Sciatic nerve (tissue), 2 donors: ENCODE measurements around the gene TSBP1. TPM values are rescaled to one million over a fixed set of nuclear protein-coding genes. Genes with fewer than 3 reads are reported as not detected.
"Not testable (repeated sequence)": the region's sequence is repeated elsewhere in the genome, so short reads cannot be mapped to it uniquely, and the experiment has no call there.

Experiments
- ATAC-seq: fragments of 200-7000 bp; cut with Tn5 transposase; one replicate; pipeline ENCODE4 v1.9.1; 2020; ENCODE audit warnings: mild to moderate bottlenecking, moderate library complexity
- DNase-seq: peaks from one replicate; pipeline ENCODE4 v3.0.0-alpha.2; 2020; ENCODE audit warnings: low spot score
- intact Hi-C: fragments of 100-400 bp; cut with DNase I; formaldehyde crosslinking; loops from one replicate; pipeline ENCODE4 v1.14.2; 2022
- total RNA-seq: library from RNA; stranded (reverse); fragmentation: NEBNext Ultra II Directional; extraction: Animal tissue kit (Norgen Biotek cat#: 25700); gene quantifications from one replicate; pipeline ENCODE4 v1.2.1, GENCODE V29; 2021
- donor health status: DM: no; HTN: no; CAD: no.
- donor health status: DM: no; HTN: no; CAD: no.

The TSBP1 gene
- total RNA-seq, 1 donor from 2014 or later: not detected

DNA sequence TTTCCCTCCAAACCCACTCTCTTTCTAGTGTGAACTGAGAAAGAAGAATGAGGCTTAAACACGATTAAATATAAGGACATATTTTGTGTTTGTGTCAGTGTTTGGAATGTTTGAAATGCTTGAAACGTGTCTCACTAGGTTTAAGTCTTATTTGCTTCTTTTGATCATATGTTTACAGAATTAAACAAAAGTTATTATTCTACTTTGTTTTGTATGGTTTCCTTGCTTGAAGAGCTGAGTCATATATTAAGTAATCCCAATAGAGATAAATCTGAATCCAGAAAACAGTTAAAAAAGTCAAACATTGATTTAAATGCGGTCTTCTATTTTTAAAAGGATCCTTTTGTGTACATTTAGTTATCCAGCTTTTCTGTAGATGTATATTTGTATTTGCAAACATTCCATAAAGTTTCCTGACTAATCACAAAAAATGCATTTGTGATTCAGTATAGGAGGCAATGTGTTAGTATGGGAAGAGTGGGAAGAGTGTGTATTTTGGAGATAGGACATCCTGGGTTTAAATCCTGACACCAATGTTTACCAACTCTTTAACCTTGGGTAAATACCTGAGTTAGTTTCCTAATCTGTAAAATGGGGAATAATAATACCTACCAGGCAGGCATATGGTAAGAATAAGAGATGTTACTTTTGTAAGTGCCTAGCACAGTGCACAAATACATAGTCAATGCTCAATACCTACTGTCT lies 72.9 kb downstream of the TSBP1 start:
- no peak for ATAC-seq
- intact Hi-C loops: no loop called here
- DNase-seq: no peak

DNA sequence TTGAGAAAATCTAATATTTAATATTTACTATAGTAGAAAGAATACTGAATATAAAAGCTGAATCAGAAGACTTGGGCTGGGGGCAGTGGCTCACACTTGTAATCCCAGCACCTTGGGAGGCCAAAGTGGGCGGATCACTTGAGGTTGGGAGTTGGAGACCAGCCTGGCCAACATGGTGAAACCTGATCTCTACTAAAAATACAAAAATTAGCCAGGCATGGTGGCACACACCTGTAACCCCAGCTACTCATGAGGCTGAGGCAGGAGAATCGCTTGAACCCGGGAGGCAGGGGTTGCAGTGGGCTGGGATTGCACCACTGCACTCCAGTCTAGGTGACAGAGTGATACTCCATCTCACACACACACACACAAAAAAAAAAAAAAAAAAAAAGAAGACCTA lies 76.7 kb downstream of the TSBP1 start:
- DNase-seq, ATAC-seq, intact Hi-C loops: not testable (repeated sequence)

DNA sequence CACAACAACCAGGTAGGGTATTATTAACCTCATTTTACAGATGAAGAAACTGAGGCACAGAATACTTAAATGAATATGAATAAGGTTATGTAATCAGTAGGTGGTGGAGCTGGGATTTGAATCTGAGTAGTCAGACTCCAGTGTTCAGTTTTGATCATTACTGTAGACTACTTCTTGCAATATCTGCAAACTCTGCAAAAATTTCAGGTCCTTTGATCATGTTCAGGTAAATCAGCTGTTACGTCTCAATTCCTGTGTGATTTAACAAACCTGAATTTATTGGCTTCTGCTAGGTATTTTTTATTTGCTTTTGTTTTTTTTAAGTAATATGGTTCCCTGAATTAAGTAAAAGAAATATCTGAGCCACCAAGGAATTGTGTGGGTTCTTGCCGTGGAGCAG lies 77.1 kb downstream of the TSBP1 start:
- no peak for ATAC-seq
- intact Hi-C loops: no loop called here
- no peak for DNase-seq

DNA sequence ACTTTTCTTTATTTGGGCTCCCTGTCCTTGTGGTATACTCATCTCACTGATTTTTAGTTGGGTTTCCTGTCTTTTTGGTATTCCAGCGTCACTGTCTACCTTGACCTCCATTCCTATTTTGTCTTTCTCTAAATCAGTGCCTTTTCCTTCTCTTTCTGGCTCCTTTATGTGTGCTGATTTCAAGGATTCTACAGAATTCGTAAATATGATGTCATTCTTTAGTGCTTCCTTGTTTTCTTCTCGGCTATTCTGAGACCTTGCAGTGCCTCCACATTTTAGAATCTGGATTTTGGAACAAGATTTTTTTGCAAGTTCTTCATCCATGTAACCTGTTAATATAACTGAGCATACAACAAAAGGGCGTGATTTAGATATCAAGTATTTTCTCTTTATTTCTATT lies 78.0 kb downstream of the TSBP1 start:
- no peak for ATAC-seq
- intact Hi-C loops: no loop called here
- DNase-seq: no peak

DNA sequence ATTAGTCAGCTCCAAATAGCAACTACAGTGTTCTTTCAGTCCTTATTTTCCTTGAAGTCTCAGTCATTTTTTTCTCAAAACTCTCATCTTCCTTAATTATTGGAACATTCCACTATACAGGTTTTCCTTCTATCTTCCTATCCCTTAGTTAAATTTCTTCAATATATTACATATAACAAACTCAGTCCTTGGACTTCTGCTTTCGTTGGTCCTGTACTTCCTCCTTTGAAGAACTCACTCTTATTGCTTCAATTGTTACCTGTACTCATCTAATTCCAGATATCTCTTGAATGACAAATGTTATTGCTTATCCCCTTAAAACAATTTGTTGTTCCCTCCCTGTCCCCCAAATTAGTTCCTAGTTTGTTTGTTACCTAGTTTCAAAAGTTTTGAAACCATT lies 80.2 kb downstream of the TSBP1 start:
- no peak for DNase-seq
- intact Hi-C loops: no loop called here
- no peak for ATAC-seq

DNA sequence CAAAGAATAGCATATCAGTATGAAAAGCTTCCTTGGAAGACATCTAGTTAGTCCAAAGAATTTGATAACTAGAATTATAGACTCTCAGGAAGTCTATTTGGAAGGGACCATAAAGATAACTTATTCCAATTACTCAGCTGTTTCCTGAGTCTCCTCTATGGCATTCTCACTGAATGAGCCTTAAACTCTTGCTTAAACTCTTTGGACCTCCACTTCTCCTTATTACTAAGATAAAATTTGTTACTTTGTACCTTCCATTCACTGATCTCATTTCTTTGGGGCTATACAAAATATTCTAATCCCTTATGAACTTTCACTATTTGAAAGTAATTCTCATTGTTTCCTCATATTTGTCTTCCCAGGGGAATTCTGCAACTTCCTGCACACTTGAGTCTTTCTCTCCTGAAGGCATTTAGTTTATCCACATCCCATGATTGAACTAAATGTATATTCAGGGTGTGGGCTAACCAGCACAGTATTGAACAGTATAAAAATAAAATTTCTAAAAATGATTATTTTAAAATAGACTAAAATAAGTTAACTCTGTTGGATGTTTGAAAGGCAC lies 80.7 kb downstream of the TSBP1 start:
- ATAC-seq (no peak), DNase-seq (no peak)
- intact Hi-C loops: no loop called here

DNA sequence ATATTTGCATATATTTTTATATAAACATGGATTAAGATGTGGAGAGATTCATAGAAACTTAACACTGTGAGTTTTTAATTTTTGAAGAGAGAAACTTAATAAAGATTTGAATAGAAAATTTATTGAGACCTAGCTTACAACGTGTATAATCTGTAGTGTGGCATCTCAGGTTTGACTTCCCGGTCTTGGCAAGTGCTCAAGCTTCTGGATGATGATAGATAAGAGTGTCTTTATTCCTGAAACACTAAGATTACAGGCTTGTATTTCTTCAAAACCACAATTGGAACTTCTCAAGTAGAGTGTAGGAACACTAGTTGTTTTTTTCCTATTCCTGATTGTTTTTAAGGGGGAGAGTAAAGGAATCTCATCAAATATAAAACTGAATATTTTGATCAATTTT lies 83.3 kb downstream of the TSBP1 start:
- DNase-seq: no peak
- intact Hi-C loops: no loop called here
- ATAC-seq: no peak

DNA sequence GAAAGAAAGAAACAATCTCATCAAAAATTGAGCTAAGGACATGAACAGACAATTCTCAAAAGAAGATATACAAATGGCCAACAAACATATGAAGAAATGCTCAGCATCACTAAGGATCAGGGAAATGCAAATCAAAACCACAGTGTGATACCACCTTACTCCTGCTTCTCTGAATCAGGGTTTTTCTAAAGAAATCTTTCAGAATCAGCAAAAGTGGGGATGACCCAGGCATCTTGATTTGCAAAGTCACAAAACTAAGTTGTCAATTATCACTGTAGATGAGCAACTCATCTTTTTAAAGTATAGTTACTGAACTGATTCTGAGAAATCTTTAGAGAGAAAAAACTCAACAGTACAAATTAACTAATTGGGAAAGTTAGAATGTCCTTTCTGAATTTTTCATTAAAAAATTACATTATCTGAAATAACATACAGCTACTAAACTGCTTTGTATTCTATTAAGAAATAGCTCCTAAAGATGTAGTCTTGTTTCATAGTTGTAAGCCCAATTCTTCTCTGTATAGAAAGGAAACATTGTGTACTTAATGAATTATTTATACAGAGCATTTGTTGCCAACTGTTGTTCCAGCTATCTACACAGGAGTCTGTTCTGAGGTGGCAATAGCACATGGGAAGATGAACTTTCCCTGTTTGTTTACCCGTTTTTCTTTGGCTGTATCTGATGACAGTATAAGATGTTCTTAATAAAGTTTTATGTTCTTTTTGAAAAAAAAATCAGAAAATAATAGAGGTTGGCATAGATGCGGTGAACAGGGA lies 97.7 kb downstream of the TSBP1 start:
- ATAC-seq, intact Hi-C loops, DNase-seq: not testable (repeated sequence)

DNA sequence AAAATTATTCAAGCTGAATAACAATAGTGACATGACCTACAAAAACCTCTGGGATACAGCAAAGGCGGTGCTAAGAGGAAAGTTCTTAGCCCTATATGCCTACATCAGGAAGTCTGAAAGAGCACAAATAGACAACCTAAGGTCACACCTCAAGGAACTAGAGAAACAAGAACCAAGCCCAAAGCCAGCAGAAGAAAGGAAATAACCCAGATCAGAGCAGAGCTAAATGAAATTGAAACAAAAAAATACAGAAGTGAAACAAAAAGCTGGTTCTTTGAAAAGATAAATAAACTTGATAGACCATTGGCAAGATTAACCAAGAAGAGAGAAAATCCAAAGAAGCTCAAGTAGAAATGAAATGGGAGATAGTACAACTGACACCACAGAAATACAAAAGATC lies 100.3 kb downstream of the TSBP1 start:
- ATAC-seq (no peak), DNase-seq (no peak)
- intact Hi-C loops: no loop called here

DNA sequence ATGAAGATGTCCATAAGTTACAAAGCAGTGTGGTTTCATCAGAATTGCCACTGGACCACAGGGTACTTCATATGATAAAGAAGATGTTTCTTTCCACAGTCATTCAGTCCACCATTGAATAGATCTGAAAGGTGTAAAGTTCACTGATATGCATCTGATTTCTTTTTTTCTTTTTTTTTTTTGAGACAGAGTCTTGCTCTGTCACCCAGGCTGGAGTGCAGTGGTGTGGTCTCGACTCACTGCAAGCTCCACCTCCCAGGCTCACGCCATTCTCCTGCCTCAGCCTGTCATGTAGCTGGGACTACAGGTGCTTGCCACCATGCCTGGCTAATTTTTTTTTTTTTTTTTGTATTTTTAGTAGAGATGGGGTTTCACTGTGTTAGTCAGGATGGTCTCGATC lies 103.2 kb downstream of the TSBP1 start:
- DNase-seq, ATAC-seq, intact Hi-C loops: not testable (repeated sequence)

DNA sequence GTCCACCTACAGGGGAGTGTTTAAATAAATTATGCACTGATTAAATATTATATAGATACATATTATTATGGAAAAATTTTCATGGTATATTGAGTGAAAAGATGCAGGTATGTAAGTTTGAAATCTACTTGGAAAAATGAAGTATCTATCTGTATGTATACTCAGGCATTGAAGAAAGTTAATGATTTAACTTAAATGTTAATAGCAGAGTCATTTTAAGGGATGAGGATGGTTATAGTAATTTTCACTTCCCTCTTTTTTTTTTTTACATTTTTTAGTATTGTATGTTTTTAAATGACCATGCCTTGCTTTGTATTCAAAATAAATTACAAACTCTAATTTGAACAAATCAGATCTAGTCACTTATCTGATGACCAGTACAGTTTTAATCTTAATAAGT lies 104.7 kb downstream of the TSBP1 start:
- DNase-seq (no peak), ATAC-seq (no peak)
- intact Hi-C loops: no loop called here

DNA sequence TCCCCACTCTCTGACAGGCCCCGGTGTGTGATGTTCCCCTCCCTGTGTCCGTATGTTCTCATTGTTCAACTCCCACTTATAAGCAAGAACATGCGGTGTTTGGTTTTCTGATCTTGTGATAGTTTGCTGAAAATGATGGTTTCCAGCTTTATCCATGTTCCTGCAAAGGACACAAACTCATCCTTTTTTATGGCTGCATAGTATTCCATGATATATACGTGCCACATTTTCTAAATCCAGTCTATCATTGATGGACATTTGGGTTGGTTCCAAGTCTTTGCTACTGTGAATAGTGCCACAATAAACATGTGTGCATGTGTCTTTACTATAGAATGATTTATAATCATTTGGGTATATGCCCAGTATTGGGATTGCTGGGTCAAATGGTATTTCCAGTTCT lies 114.4 kb downstream of the TSBP1 start:
- DNase-seq, ATAC-seq, intact Hi-C loops: not testable (repeated sequence)

DNA sequence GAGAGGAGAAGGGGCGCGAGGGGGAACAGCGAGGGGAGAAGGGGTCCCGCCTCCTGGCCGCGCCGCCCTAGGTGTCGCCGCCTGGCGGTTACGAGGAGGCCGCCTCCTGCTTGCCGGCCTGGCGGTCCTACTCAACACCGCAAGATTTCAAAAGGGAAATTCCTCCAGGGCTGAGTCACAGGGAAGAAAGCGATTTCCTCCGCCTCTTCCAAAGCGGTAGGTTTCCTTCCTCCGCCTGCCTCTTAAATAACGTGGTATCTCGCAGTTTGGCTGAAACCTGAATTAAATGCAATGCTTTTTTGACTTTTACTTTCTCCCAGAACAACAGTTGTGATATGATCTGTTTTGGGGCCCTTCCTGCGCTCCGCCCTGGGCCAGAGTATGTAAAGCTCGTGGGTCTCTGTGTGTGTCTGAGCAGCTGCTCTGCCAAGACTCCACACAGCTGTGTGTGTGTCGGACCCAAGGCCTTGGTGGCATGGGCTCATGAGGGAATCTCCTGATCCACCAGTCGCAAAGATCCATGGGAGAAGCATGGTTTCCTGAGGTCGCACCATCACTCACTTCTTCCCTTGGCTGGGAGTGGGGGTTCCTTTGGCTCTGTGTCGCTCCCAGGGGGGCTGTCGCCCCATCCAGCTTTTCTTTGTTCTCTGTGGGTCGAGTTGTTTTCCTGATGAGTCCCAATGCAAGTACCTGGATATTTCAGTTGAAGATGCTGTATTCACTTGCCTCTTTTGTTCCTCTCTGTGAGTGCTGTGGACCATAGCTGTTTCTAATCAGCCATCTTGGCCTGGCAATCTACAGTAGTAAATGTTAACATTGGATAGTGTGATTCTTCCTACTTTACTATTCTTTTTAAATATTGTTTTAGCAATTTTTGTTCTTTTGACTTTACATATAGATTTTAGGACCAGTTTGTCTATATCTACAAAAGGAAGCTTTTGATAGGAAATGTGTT lies 116.2 kb downstream of the TSBP1 start:
- peak; percentile 84 for DNase-seq
- peak; percentile 98 for ATAC-seq
- intact Hi-C loops: no loop called here

DNA sequence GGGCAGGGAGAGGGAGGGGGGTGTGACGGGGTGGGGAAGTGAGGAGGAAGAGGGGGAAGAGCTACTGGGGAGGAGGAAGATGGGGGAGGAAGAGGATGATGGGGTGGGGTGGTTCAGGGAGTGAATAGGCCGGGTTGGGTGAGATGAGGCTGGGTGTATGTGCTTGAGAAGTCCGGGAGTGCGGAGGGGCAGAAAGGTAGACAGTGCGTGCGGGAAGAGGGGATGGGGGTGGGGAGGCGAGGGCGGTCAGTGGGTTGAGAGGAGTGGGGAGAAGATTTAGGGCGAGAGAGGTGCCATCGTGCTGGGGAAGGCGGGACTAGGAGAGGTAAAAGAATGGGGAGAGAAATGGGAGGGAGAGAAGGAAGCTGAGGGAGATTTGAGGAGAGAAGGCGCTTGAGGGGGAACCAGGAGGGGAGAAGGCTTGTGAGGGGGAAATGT lies 116.9 kb downstream of the TSBP1 start:
- intact Hi-C loops: no loop called here
- ATAC-seq (peak; percentile 75), DNase-seq (no peak)

DNA sequence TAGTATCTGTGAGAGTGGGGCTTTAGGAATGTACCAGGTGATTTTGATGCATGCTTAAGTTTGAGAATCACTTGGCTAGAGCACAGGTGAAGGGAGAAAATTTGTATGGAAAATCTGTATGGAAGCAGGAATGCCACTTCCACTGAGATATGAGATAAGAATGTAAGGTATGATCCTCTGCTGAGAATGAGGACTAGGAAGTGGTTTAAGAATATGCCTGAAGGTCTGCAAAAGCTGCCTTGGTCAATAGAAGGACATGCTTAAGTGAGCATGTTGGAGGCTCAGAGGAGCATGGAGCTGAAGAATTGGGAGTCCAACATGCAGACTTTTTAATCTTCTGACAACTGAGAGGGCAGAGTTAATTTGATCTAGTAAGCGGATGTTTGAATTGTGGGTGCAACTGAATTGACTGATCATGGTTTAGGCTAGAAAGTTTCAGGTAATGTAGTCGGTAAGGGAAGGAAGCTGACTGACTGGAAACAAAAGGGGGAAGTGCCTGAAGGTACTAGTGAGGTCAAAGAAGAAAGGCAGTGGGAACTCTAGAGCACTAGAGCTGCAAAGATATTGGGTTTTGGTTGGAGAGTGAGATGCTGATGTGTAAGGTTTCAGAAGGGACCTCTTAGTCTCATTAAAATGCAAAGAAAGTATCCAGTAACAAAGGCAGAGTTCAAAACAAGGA lies 119.2 kb downstream of the TSBP1 start:
- DNase-seq (no peak), ATAC-seq (no peak)
- intact Hi-C loops: no loop called here

DNA sequence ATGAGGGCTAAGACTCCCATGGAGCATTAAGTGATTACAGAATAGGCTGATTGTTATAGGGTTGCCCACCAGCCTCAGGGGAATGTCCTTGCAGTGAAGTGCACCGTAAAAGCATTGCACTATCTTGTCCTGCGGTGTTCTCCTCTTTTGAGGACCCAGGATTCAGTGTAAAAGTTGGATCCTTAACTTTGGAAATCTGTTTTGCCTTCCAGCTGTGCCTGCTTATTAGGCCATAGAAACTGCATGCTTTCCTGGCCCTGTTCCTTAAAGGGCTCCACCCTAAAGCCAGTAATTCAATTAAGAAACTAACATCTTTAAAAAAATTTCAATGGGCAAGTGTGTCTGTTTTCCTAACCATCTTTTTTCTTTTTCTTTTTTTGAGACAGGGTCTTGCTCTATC lies 122.4 kb downstream of the TSBP1 start:
- intact Hi-C loops: no loop called here

DNA sequence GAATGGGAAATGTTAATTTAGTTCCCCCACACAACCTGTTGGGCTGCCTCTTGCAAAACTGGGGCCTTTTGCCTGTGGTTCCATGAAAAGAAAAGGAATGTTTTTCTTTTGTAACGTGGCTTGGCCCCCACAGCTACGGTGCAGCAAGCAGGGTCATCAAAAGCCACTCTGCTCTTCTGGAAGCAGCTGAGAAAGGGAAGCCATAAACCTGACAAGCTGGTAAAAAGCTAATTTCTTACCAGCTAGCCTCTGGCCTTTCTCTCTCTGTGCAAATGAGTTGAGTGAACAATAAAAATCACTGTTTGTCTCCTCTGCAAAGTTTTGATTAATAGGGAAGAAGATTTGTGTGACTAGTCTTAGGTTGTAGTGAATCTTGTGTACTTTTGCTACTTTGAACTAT lies 124.3 kb downstream of the TSBP1 start:
- ATAC-seq (no peak), DNase-seq (no peak)
- intact Hi-C loops: no loop called here

More for the DNA sequence above, 122.4 kb downstream of the TSBP1 start:
- DNase-seq: no peak
- ATAC-seq: no peak

DNA sequence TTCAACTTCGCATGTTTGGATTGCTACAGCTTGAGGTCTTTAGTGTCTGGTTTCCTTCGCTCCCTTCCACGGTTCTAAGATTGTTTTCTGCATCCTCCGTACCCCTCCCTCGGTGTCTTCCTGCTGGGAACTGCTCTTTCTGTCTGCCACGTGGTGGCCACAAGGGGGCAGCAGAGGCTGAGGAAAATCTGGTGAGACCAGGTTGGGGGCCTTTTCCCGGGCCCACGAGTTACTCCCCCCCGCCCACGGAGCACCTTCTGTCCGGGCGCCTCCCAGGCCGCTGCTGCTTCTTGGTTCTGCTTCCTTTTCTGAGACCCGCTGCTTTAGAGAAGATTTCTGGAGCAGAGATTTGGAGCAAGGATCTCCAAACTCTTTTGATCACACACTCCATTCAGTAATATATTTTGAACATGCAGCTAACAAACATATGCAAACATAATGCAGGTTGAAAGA lies 126.7 kb downstream of the TSBP1 start:
- intact Hi-C loops: no loop called here
- peak; percentile 93 for ATAC-seq
- peak; percentile 94 for DNase-seq
